Forelimb muscle (tissue), 1 donor: ENCODE data around the gene TPSG1. TPM values are rescaled to one million over a fixed set of nuclear protein-coding genes. Genes with fewer than 3 reads are reported as not detected.
"Not testable (repeated sequence)": the region's sequence is repeated elsewhere in the genome, so short reads cannot be mapped to it uniquely, and the experiment has no call there.

ENCODE experiments used
- DNase-seq: peaks from one replicate; pipeline ENCODE4 v3.0.0-alpha.2; 2013; ENCODE audit warnings: low read depth
- polyA plus RNA-seq: library from polyadenylated mRNA; unstranded; fragments of 120-200 nt; gene quantifications from one replicate; pipeline ENCODE4 v1.2.1, GENCODE V29; 2013; ENCODE audit not compliant: insufficient read length

Gene TPSG1
- polyA plus RNA-seq, 1 donor: 1.4 TPM

GRCh38 chr16:1215574-1216295 is 9.3 kb downstream of the TPSG1 start:
- no peak for DNase-seq

GRCh38 chr16:1214719-1215118 is 10.3 kb downstream of the TPSG1 start:
- DNase-seq: no peak

GRCh38 chr16:1213796-1214372 is 11.2 kb downstream of the TPSG1 start:
- DNase-seq: no peak

- no peak for DNase-seq
These were observed 11.8 kb downstream of the TPSG1 start for GRCh38 chr16:1213231-1213630.

- no peak for DNase-seq
These were observed 12.4 kb downstream of the TPSG1 start for GRCh38 chr16:1212616-1213194.

- no peak for DNase-seq
These were observed 13.4 kb downstream of the TPSG1 start for GRCh38 chr16:1211451-1212268.

- DNase-seq: no peak
These were observed 14.6 kb downstream of the TPSG1 start for GRCh38 chr16:1210461-1210860.

GRCh38 chr16:1209081-1209480 is 16.0 kb downstream of the TPSG1 start:
- no peak for DNase-seq

GRCh38 chr16:1208239-1208830 is 16.7 kb downstream of the TPSG1 start:
- DNase-seq: no peak

- no peak for DNase-seq
These were observed 18.3 kb downstream of the TPSG1 start for GRCh38 chr16:1206786-1207185.

GRCh38 chr16:1206326-1206725 is 18.7 kb downstream of the TPSG1 start:
- no peak for DNase-seq

GRCh38 chr16:1204933-1205332 is 20.1 kb downstream of the TPSG1 start:
- DNase-seq: no peak

- no peak for DNase-seq
These were observed 22.8 kb downstream of the TPSG1 start for GRCh38 chr16:1202274-1202673.

GRCh38 chr16:1201444-1201843 is 23.6 kb downstream of the TPSG1 start:
- DNase-seq: no peak

GRCh38 chr16:1200014-1200627 is 24.9 kb downstream of the TPSG1 start:
- DNase-seq: no peak

GRCh38 chr16:1199347-1200013 is 25.6 kb downstream of the TPSG1 start:
- no peak for DNase-seq

GRCh38 chr16:1198671-1199346 is 26.3 kb downstream of the TPSG1 start:
- not testable (repeated sequence) for DNase-seq

- DNase-seq: no peak
These were observed 26.9 kb downstream of the TPSG1 start for GRCh38 chr16:1198194-1198593.

GRCh38 chr16:1197237-1197866 is 27.7 kb downstream of the TPSG1 start:
- no peak for DNase-seq

- DNase-seq: no peak
These were observed 28.6 kb downstream of the TPSG1 start for GRCh38 chr16:1196494-1196893.
